ENCODE measurements around the gene PAX2.

The PAX2 gene

GRCh38 chr10:100782461-100783244 lies 37.3 kb downstream of the PAX2 start:
- no peaks in the 10 kb centered on the region for H3K79me1 ChIP-seq (ENCODE audit: low read length)
- WGBS (ENCODE audit: extremely low coverage, insufficient coverage, low lambda C conversion rate), result no CpG with 5 or more reads among the region's 13 CpGs
- no peak overlapping the region for H2BK120ac ChIP-seq (ENCODE audit: low read depth, low read length)
- no peaks in the 10 kb centered on the region for H3K79me2 ChIP-seq (ENCODE audit: control insufficient read depth, insufficient read depth, low read length)
- DNase-seq, result no peak
- H3K56ac ChIP-seq (ENCODE audit: low read length), result no peak overlapping the region
- no peak overlapping the region for H4K5ac ChIP-seq (ENCODE audit: low read length)
- no peak overlapping the region for H4K8ac ChIP-seq (ENCODE audit: low read depth, low read length)
- no peak overlapping the region for H3K4me3 ChIP-seq (ENCODE audit: low read length)
- H3K4me2 ChIP-seq (ENCODE audit: low read length), result no peak overlapping the region
- no peaks in the 10 kb centered on the region for H3K36me3 ChIP-seq (ENCODE audit: control insufficient read depth, insufficient read depth, low read length)
- H2AK5ac ChIP-seq (ENCODE audit: low read length), result no peak overlapping the region
- no peak overlapping the region for H3K23ac ChIP-seq (ENCODE audit: low read length)
- no peak overlapping the region for H3K18ac ChIP-seq (ENCODE audit: low read length)
- no peak overlapping the region for H3K9ac ChIP-seq (ENCODE audit: low read length)
- H3K4me1 ChIP-seq (ENCODE audit: control insufficient read depth, low read depth, low read length), result peaks cover 2% of the 10 kb centered on the region
- no peaks in the 10 kb centered on the region for H3K27me3 ChIP-seq (ENCODE audit: insufficient read depth, low read length, poor library complexity)
- no peak overlapping the region for H2BK5ac ChIP-seq (ENCODE audit: low read length)
- H2BK15ac ChIP-seq (replicated peaks; ENCODE audit: low read depth), result no peak overlapping the region
- no peak overlapping the region for H3K4ac ChIP-seq (ENCODE audit: low read depth, low read length)
- H3K27ac ChIP-seq (ENCODE audit: low read depth, low read length), result no peak overlapping the region

GRCh38 chr10:100784126-100784525 lies 38.7 kb downstream of the PAX2 start:
- H3K79me2 ChIP-seq (ENCODE audit: control insufficient read depth, insufficient read depth, low read length), result no peaks in the 10 kb centered on the region
- H2BK15ac ChIP-seq (replicated peaks; ENCODE audit: low read depth), result no peak overlapping the region
- H2AK5ac ChIP-seq (ENCODE audit: low read length), result no peak overlapping the region
- no peak overlapping the region for H3K23ac ChIP-seq (ENCODE audit: low read length)
- no CpG with 5 or more reads among the region's 3 CpGs for WGBS (ENCODE audit: extremely low coverage, insufficient coverage, low lambda C conversion rate)
- H3K4ac ChIP-seq (ENCODE audit: low read depth, low read length), result no peak overlapping the region
- no peak overlapping the region for H3K9ac ChIP-seq (ENCODE audit: low read length)
- no peak overlapping the region for H3K18ac ChIP-seq (ENCODE audit: low read length)
- H3K36me3 ChIP-seq (ENCODE audit: control insufficient read depth, insufficient read depth, low read length), result no peaks in the 10 kb centered on the region
- no peak overlapping the region for H4K8ac ChIP-seq (ENCODE audit: low read depth, low read length)
- H2BK5ac ChIP-seq (ENCODE audit: low read length), result no peak overlapping the region
- no peak overlapping the region for H3K27ac ChIP-seq (ENCODE audit: low read depth, low read length)
- H2BK120ac ChIP-seq (ENCODE audit: low read depth, low read length), result no peak overlapping the region
- H4K5ac ChIP-seq (ENCODE audit: low read length), result no peak overlapping the region
- no peak overlapping the region for H3K4me2 ChIP-seq (ENCODE audit: low read length)
- H3K4me1 ChIP-seq (ENCODE audit: control insufficient read depth, low read depth, low read length), result peaks cover 7% of the 10 kb centered on the region
- H3K4me3 ChIP-seq (ENCODE audit: low read length), result no peak overlapping the region
- no peak overlapping the region for H3K56ac ChIP-seq (ENCODE audit: low read length)
- no peak for DNase-seq
- H3K79me1 ChIP-seq (ENCODE audit: low read length), result no peaks in the 10 kb centered on the region
- no peaks in the 10 kb centered on the region for H3K27me3 ChIP-seq (ENCODE audit: insufficient read depth, low read length, poor library complexity)

- Histone ChIP-seq H2BK120ac (ENCODE audit: low read depth, low read length) (no peak overlapping the region), H3K4me3 (ENCODE audit: low read length) (no peak overlapping the region), H3K4me2 (ENCODE audit: low read length) (no peak overlapping the region), H3K18ac (ENCODE audit: low read length) (no peak overlapping the region), H4K5ac (ENCODE audit: low read length) (no peak overlapping the region), H3K79me2 (ENCODE audit: control insufficient read depth, insufficient read depth, low read length) (no peaks in the 10 kb centered on the region), H3K23ac (ENCODE audit: low read length) (no peak overlapping the region), H3K27ac (ENCODE audit: low read depth, low read length) (no peak overlapping the region), H2AK5ac (ENCODE audit: low read length) (no peak overlapping the region), H3K4me1 (ENCODE audit: control insufficient read depth, low read depth, low read length) (peaks cover 7% of the 10 kb centered on the region), H3K36me3 (ENCODE audit: control insufficient read depth, insufficient read depth, low read length) (no peaks in the 10 kb centered on the region), H4K8ac (ENCODE audit: low read depth, low read length) (no peak overlapping the region), H3K4ac (ENCODE audit: low read depth, low read length) (no peak overlapping the region), H3K56ac (ENCODE audit: low read length) (peak overlapping the region; percentile 17), H3K79me1 (ENCODE audit: low read length) (no peaks in the 10 kb centered on the region), H3K9ac (ENCODE audit: low read length) (no peak overlapping the region), H2BK15ac (replicated peaks; ENCODE audit: low read depth) (no peak overlapping the region), H3K27me3 (ENCODE audit: insufficient read depth, low read length, poor library complexity) (no peaks in the 10 kb centered on the region), H2BK5ac (ENCODE audit: low read length) (no peak overlapping the region)
- WGBS (ENCODE audit: extremely low coverage, insufficient coverage, low lambda C conversion rate), result no CpG with 5 or more reads among the region's 6 CpGs
- no peak for DNase-seq
Measured at GRCh38 chr10:100786591-100786990, 41.2 kb downstream of the PAX2 start.

DNA sequence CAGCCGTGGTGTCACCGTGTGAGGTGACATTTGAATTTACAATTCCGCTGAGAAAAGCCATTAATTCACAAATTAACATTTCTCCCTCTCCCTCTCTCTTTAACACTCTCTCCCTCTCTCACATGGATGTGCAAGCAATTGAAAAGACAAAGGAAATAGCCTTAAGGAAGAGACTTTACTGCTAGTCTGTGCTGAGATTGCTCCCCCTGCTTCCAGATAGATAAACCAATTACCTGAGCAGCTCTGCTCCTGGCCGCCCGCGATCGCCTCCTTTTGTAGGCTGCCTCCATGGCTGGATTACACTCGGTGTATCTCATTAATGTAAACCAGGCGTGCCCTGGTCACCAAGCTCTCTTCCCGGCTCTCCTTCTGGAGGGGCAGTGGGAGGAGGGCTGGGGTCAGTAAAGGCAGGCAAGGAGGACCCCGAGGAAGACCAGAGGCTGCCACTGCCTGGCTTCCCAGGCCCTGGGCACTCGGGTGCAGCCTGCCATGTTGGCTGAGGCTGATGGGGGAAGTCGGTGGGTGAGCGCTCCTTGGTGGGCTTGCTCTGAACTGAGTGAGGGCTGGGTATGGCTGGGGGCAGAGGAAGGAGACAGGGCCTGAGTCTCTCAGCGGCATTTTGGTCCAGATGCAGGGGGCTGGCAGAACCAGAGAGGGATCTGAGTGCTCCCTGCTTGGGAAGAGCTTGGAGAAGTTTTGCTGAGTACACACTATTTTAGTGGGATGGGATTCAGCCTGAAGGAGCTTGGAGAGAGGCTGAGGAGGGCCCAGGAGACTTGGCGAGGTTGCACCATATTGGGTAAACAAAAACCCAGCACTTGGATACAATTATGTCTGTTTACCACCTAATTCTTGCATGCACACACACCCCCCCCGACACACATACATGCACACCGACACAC lies 42.9 kb downstream of the PAX2 start:
- Histone ChIP-seq H3K18ac (ENCODE audit: low read length) (no peak overlapping the region), H2AK5ac (ENCODE audit: low read length) (no peak overlapping the region), H3K27ac (ENCODE audit: low read depth, low read length) (no peak overlapping the region), H3K36me3 (ENCODE audit: control insufficient read depth, insufficient read depth, low read length) (no peaks in the 10 kb centered on the region), H3K79me2 (ENCODE audit: control insufficient read depth, insufficient read depth, low read length) (no peaks in the 10 kb centered on the region), H2BK15ac (replicated peaks; ENCODE audit: low read depth) (no peak overlapping the region), H3K79me1 (ENCODE audit: low read length) (no peaks in the 10 kb centered on the region), H3K27me3 (ENCODE audit: insufficient read depth, low read length, poor library complexity) (no peaks in the 10 kb centered on the region), H3K56ac (ENCODE audit: low read length) (peak overlapping the region; percentile 35), H3K4me1 (ENCODE audit: control insufficient read depth, low read depth, low read length) (peaks cover 7% of the 10 kb centered on the region), H4K5ac (ENCODE audit: low read length) (no peak overlapping the region), H3K4me3 (ENCODE audit: low read length) (no peak overlapping the region), H3K4ac (ENCODE audit: low read depth, low read length) (no peak overlapping the region), H2BK120ac (ENCODE audit: low read depth, low read length) (no peak overlapping the region), H2BK5ac (ENCODE audit: low read length) (no peak overlapping the region), H3K4me2 (ENCODE audit: low read length) (no peak overlapping the region), H3K23ac (ENCODE audit: low read length) (no peak overlapping the region), H4K8ac (ENCODE audit: low read depth, low read length) (no peak overlapping the region), H3K9ac (ENCODE audit: low read length) (no peak overlapping the region)
- WGBS (ENCODE audit: extremely low coverage, insufficient coverage, low lambda C conversion rate), result no CpG with 5 or more reads among the region's 18 CpGs
- peak; percentile 83 for DNase-seq

GRCh38 chr10:100790761-100791208 lies 45.4 kb downstream of the PAX2 start:
- Histone ChIP-seq H4K5ac (ENCODE audit: low read length) (no peak overlapping the region), H3K18ac (ENCODE audit: low read length) (no peak overlapping the region), H2AK5ac (ENCODE audit: low read length) (no peak overlapping the region), H3K9ac (ENCODE audit: low read length) (no peak overlapping the region), H3K27ac (ENCODE audit: low read depth, low read length) (no peak overlapping the region), H3K23ac (ENCODE audit: low read length) (no peak overlapping the region), H3K4me2 (ENCODE audit: low read length) (no peak overlapping the region), H3K79me2 (ENCODE audit: control insufficient read depth, insufficient read depth, low read length) (no peaks in the 10 kb centered on the region), H3K4me1 (ENCODE audit: control insufficient read depth, low read depth, low read length) (peaks cover 7% of the 10 kb centered on the region), H2BK15ac (replicated peaks; ENCODE audit: low read depth) (no peak overlapping the region), H3K56ac (ENCODE audit: low read length) (no peak overlapping the region), H3K4me3 (ENCODE audit: low read length) (no peak overlapping the region), H2BK120ac (ENCODE audit: low read depth, low read length) (no peak overlapping the region), H3K36me3 (ENCODE audit: control insufficient read depth, insufficient read depth, low read length) (no peaks in the 10 kb centered on the region), H4K8ac (ENCODE audit: low read depth, low read length) (no peak overlapping the region), H3K79me1 (ENCODE audit: low read length) (no peaks in the 10 kb centered on the region), H3K27me3 (ENCODE audit: insufficient read depth, low read length, poor library complexity) (no peaks in the 10 kb centered on the region), H3K4ac (ENCODE audit: low read depth, low read length) (no peak overlapping the region), H2BK5ac (ENCODE audit: low read length) (no peak overlapping the region)
- no peak for DNase-seq
- WGBS (ENCODE audit: extremely low coverage, insufficient coverage, low lambda C conversion rate), result no CpG with 5 or more reads among the region's 7 CpGs

Data from mesendoderm (in vitro differentiated cells).